ENCODE data around the gene CRKL.

DNA sequence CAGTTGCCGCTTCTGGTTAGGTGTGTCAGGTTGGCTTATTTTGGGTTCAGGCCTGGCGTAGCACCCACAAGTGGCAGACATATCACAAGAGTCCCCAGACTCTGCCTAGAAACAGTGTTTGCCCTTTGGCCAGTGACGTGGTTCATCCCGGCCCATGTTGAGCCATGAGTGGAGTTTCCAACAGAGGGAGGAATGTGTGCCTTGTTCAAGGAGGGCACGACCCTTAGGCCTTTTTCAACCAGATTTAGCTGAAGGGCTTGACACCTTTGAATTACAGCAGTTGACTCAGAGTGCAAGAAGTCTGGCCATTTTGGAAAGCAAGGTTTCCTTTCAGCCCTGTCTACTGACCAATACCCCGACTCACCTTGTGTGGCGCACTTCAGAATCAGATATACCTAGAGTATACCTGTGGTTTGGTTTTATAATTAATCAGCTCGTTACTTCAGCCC is 34.7 kb downstream of the CRKL start:
- TF ChIP-seq EZH2 (IDR thresholded peaks at IDR 0.05; ENCODE audit: low read depth) (no peak), CTCF (conservative IDR thresholded peaks at IDR 0.05) (no peak)

Measured in PC-9 (cell line).